AG09309 (cell line): ENCODE data around the gene GATAD2B.
"Not testable (repeated sequence)": the region's sequence is repeated elsewhere in the genome, so short reads cannot be mapped to it uniquely, and the experiment has no call there.

Source experiments
- DNase-seq: peaks from one replicate; pipeline ENCODE4 v3.0.0-alpha.2; 2010; ENCODE audit warnings: low read depth
- H3K4me3 ChIP-seq: 2 replicates; pipeline ENCODE4 v1.5.1; 2011; ENCODE audit warnings: mild to moderate bottlenecking, low read depth, low read length, moderate library complexity; ENCODE audit not compliant: control insufficient read depth
- CTCF ChIP-seq: IDR thresholded peaks from 2 replicates; pipeline ENCODE4 v1.5.1; 2011; ENCODE audit warnings: mild to moderate bottlenecking, low read depth, low read length, inconsistent platforms; ENCODE audit not compliant: insufficient read depth, control insufficient read depth; ENCODE audit errors: missing control alignments

Gene GATAD2B

GRCh38 chr1:153841463-153841994, 81.2 kb downstream of the GATAD2B start:
- DNase-seq, result peak; percentile 16
- TF ChIP-seq CTCF, result no peak
- H3K4me3 ChIP-seq, result no peak overlapping the region

DNA sequence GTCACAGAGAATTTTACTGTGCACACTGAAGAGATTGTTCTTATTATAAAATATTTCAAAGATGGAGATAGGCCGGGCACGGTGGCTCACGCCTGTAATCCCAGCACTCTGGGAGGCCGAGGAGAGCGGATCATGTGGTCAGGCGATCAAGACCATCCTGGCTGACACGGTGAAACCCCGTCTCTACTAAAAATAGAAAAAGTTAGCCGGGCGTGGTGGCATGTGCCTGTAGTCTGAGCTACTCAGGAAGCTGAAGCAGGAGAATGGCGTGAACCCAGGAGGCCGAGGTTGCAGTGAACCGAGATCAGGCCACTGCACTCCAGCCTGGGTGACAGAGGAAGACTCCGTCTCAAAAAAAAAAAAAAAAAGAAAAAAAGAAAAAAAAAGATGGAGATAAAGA, 82.0 kb downstream of the GATAD2B start:
- DNase-seq, H3K4me3 ChIP-seq: not testable (repeated sequence)

GRCh38 chr1:153833968-153834367, 88.8 kb downstream of the GATAD2B start:
- DNase-seq, H3K4me3 ChIP-seq: not testable (repeated sequence)

DNA sequence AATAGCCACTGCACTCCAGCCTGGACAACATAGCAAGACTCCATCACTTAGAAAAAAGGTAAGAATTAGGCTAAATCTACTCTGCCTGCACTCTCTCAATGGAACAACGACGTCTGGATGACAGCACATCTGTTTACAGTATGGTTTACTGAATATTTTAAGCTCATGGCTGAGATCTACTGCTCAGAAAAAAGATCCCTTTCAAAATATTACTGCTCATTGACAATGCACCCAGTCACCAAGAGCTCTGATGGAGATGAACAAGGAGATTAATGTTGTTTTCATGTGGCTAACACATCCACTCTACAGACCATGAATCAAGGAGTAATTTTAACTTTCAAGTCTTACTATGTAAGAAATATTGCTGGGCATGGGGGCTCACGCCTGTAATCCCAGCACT, 89.6 kb downstream of the GATAD2B start:
- H3K4me3 ChIP-seq, result no peak overlapping the region
- no peak for DNase-seq
- no peak for TF ChIP-seq CTCF

GRCh38 chr1:153832293-153832692, 90.5 kb downstream of the GATAD2B start:
- DNase-seq, result no peak
- no peak overlapping the region for H3K4me3 ChIP-seq
- no peak for TF ChIP-seq CTCF

GRCh38 chr1:153831026-153831425, 91.7 kb downstream of the GATAD2B start:
- DNase-seq, result no peak
- no peak for TF ChIP-seq CTCF

DNA sequence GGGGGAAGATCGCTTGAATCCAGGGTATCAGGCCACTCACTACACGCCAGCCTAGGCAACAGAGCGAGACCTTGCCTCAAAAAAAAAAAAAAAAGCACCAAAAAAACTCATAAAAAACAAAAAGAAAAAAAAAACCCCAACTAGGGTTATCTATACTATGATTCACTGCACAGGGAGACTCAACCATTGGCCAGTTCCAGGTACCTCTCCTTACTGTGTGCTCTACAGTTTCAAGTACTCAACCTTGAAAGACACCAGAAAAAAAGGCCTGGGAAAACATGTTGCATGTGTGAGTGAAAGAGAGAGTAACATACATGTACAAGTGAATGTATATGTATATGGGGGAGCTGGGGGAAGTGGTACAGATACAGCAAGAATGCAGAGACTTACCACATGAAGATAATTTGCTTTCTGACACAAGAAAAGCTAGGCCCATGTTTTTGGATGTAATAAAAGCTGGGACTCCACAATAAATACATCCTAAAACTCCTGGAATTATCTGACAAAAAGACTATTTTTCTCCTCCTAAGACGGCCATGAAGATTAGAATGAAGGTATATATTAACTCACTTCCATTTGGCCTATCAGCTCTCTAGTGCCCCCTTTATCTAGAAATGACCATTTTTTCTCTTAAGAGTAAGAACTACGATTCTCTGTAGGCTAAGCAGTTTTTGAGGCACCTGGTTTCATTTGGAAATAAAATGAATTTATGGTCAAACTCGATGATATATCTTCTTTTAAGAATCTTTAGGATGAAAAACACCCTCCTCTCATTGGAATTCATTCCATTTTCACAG, 95.4 kb downstream of the GATAD2B start:
- no peak for DNase-seq
- TF ChIP-seq CTCF, result no peak
- no peak overlapping the region for H3K4me3 ChIP-seq

More at GRCh38 chr1:153831026-153831425, 91.7 kb downstream of the GATAD2B start:
- H3K4me3 ChIP-seq, result no peak overlapping the region

GRCh38 chr1:153818876-153819275, 103.9 kb downstream of the GATAD2B start:
- no peak for TF ChIP-seq CTCF
- no peak for DNase-seq
- H3K4me3 ChIP-seq, result no peak overlapping the region
